HG03108 (cell line): ENCODE data around the gene ME3.
"Not testable (repeated sequence)": the region's sequence is repeated elsewhere in the genome, so short reads cannot be mapped to it uniquely, and the experiment has no call there.

Source experiments
- ATAC-seq: cut with Tn5 transposase; IDR thresholded peaks from one replicate; pipeline ENCODE4 v1.9.1; 2021; ENCODE audit warnings: moderate library complexity; ENCODE audit not compliant: unreplicated experiment

The ME3 gene

GRCh38 chr11:86666193-86666592, 6.2 kb downstream of the ME3 start:
- no peak for ATAC-seq

GRCh38 chr11:86664930-86665329, 7.5 kb downstream of the ME3 start:
- no peak for ATAC-seq

- ATAC-seq: no peak
These were observed 8.7 kb downstream of the ME3 start for GRCh38 chr11:86663761-86664160.

- no peak for ATAC-seq
These were observed 9.1 kb downstream of the ME3 start for GRCh38 chr11:86663291-86663690.

GRCh38 chr11:86660736-86661135, 11.7 kb downstream of the ME3 start:
- ATAC-seq: no peak

- no peak for ATAC-seq
These were observed 12.3 kb downstream of the ME3 start for GRCh38 chr11:86660088-86660487.

- no peak for ATAC-seq
These were observed 13.9 kb downstream of the ME3 start for GRCh38 chr11:86658534-86658933.

GRCh38 chr11:86645212-86645611, 27.2 kb downstream of the ME3 start:
- ATAC-seq: not testable (repeated sequence)

- no peak for ATAC-seq
These were observed 28.1 kb downstream of the ME3 start for GRCh38 chr11:86644291-86644690.

GRCh38 chr11:86641537-86642261, 30.7 kb downstream of the ME3 start:
- no peak for ATAC-seq

- no peak for ATAC-seq
These were observed 33.3 kb downstream of the ME3 start for GRCh38 chr11:86639137-86639536.

- ATAC-seq: no peak
These were observed 33.7 kb downstream of the ME3 start for GRCh38 chr11:86638673-86639072.

GRCh38 chr11:86637988-86638387, 34.4 kb downstream of the ME3 start:
- no peak for ATAC-seq

- no peak for ATAC-seq
These were observed 36.1 kb downstream of the ME3 start for GRCh38 chr11:86636275-86636674.

GRCh38 chr11:86632499-86633269, 39.7 kb downstream of the ME3 start:
- peak; percentile 47 for ATAC-seq

- ATAC-seq: no peak
These were observed 42.0 kb downstream of the ME3 start for GRCh38 chr11:86630229-86630981.

- no peak for ATAC-seq
These were observed 43.2 kb downstream of the ME3 start for GRCh38 chr11:86629045-86629706.

GRCh38 chr11:86627776-86628455, 44.5 kb downstream of the ME3 start:
- ATAC-seq: no peak

- no peak for ATAC-seq
These were observed 46.4 kb downstream of the ME3 start for GRCh38 chr11:86625981-86626380.

- no peak for ATAC-seq
These were observed 46.9 kb downstream of the ME3 start for GRCh38 chr11:86625544-86625943.

GRCh38 chr11:86624366-86624765, 48.0 kb downstream of the ME3 start:
- ATAC-seq: no peak
